ENCODE measurements around the gene LARGE1.

The LARGE1 gene

DNA sequence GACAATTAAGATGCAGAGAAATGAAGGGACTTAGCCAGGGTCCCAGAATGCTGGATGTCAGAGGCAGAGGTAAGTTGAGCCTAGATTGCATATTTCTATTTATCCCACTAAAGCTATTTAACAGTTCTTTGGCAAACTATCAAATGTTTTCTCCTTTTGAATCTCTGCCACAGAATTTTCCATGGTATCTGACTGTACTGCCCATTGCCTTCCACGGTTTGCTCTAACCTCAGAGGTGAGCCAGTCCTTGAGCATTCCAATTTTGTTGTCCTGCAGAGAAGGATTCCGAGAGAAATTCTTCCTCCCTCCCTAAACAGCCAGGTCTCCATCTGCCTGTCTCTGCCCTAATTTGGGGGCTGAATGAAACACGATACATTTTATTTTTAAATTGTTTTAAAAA is 493.8 kb downstream of the LARGE1 start:
- DNase-seq (ENCODE audit: low spot score in 2 of 2) = no peak
- no peaks in the 10 kb centered on the region for H3K4me1 ChIP-seq
- H3K9me3 ChIP-seq = no peaks in the 10 kb centered on the region
- H3K4me3 ChIP-seq = no peak overlapping the region
- in situ Hi-C loops (cut with MboI; ENCODE audit: low sequenced_read_pairs) = no loop called here
- no peaks in the 10 kb centered on the region for H3K36me3 ChIP-seq (replicated peaks)
- no peaks in the 10 kb centered on the region for H3K27me3 ChIP-seq (ENCODE audit: low read depth)

DNA sequence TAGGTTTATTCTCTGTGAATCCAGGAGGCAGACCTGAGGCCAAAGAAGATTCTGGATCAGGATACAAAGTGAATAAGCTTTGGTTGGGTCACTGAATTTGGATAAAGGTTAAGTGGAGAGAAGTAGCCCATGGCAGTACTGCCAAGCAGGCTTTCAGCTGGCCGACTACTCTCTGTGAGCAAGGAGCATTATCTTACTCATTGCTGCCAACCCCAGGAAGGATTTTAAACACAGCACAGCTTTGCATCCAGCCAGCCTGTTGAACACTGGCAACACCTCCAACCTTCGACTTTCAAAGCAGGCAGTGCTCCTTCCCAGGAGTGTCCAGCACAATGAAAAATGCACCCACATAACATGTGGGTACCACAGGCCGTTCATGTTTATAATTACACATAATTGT is 498.4 kb downstream of the LARGE1 start:
- Histone ChIP-seq H3K4me3 (no peak overlapping the region), H3K36me3 (replicated peaks) (no peaks in the 10 kb centered on the region), H3K9me3 (no peaks in the 10 kb centered on the region), H3K27me3 (ENCODE audit: low read depth) (no peaks in the 10 kb centered on the region), H3K4me1 (no peaks in the 10 kb centered on the region)
- in situ Hi-C loops (cut with MboI; ENCODE audit: low sequenced_read_pairs) = no loop called here
- DNase-seq (ENCODE audit: low spot score in 2 of 2) = no peak

GRCh38 chr22:33418484-33418883 is 501.8 kb downstream of the LARGE1 start:
- no peak overlapping the region for H3K4me3 ChIP-seq
- H3K27me3 ChIP-seq (ENCODE audit: low read depth) = no peaks in the 10 kb centered on the region
- no peak for DNase-seq (ENCODE audit: low spot score in 2 of 2)
- H3K4me1 ChIP-seq = no peaks in the 10 kb centered on the region
- in situ Hi-C loops (cut with MboI; ENCODE audit: low sequenced_read_pairs) = no loop called here
- no peaks in the 10 kb centered on the region for H3K36me3 ChIP-seq (replicated peaks)
- no peaks in the 10 kb centered on the region for H3K9me3 ChIP-seq

DNA sequence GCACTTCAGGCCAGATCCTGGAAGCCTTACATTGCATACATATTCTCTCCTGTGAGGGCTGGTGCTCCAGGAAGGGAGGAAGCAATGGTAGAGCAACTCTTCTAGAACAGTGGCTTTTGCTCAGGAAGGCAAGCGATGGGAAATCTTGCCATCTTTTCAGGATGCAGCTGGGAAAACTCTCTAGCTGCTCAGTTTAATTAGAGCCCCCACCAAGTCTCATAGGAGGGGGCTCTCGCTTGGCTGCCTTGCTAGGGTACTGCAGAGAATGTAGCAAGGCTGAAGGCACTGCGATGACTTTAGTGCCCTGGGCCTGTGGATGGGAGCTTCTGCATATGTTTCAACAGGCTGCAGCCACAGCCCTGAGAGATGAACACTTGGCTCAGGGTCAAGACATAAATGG is 504.9 kb downstream of the LARGE1 start:
- no peaks in the 10 kb centered on the region for H3K27me3 ChIP-seq (ENCODE audit: low read depth)
- in situ Hi-C loops (cut with MboI; ENCODE audit: low sequenced_read_pairs) = no loop called here
- no peaks in the 10 kb centered on the region for H3K4me1 ChIP-seq
- DNase-seq (ENCODE audit: low spot score in 2 of 2) = no peak
- no peaks in the 10 kb centered on the region for H3K9me3 ChIP-seq
- H3K36me3 ChIP-seq (replicated peaks) = no peaks in the 10 kb centered on the region
- H3K4me3 ChIP-seq = no peak overlapping the region

DNA sequence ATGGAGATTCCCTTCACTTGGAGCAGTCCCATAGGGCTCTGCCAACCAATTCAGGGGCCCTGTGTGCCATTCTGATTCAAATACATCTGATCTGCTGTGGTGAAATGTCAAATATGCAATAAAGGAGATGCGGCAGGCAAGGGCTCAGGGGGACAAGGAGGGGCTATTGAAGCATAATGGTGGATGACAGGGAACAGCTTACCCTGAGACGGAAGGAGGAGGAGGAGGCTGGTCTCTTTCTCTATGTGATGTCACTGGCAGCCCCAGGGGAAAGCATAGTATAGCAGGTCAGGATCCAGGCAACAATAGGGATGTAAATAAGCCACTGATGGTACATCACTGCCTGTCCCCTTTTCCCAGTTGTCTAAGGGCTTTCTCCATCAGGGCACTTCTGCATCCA is 511.2 kb downstream of the LARGE1 start:
- Histone ChIP-seq H3K27me3 (ENCODE audit: low read depth) (no peaks in the 10 kb centered on the region), H3K9me3 (no peaks in the 10 kb centered on the region), H3K36me3 (replicated peaks) (no peaks in the 10 kb centered on the region), H3K4me1 (no peaks in the 10 kb centered on the region), H3K4me3 (no peak overlapping the region)
- in situ Hi-C loops (cut with MboI; ENCODE audit: low sequenced_read_pairs) = no loop called here
- no peak for DNase-seq (ENCODE audit: low spot score in 2 of 2)

- Histone ChIP-seq H3K27me3 (ENCODE audit: low read depth) (no peaks in the 10 kb centered on the region), H3K4me1 (no peaks in the 10 kb centered on the region), H3K4me3 (no peak overlapping the region), H3K9me3 (no peaks in the 10 kb centered on the region), H3K36me3 (replicated peaks) (no peaks in the 10 kb centered on the region)
- in situ Hi-C loops (cut with MboI; ENCODE audit: low sequenced_read_pairs) = no loop called here
- no peak for DNase-seq (ENCODE audit: low spot score in 2 of 2)
Observed at GRCh38 chr22:33405194-33405593, 515.1 kb downstream of the LARGE1 start.

GRCh38 chr22:33404723-33405122 is 515.6 kb downstream of the LARGE1 start:
- H3K27me3 ChIP-seq (ENCODE audit: low read depth) = no peaks in the 10 kb centered on the region
- no peaks in the 10 kb centered on the region for H3K36me3 ChIP-seq (replicated peaks)
- DNase-seq (ENCODE audit: low spot score in 2 of 2) = no peak
- H3K4me1 ChIP-seq = no peaks in the 10 kb centered on the region
- in situ Hi-C loops (cut with MboI; ENCODE audit: low sequenced_read_pairs) = no loop called here
- no peak overlapping the region for H3K4me3 ChIP-seq
- H3K9me3 ChIP-seq = no peaks in the 10 kb centered on the region

DNA sequence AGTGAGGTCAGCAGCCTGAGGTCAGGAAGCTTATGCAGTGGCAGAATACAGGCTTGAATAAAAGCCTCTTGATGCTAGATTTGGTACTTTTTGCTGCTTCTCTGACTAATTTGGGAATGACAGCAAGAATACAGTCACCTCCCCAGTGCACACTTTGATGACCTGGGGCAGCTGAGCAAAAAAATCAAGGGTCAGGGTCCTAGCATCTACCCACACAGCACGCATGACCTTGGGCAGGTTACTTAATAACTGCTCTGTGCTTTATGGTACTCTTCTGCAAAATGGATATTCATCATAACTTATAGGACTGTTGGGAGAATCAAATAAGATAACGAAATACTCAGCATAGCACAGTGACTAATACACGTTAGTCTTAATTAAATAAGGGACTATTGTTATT is 518.0 kb downstream of the LARGE1 start:
- no peak overlapping the region for H3K4me3 ChIP-seq
- H3K4me1 ChIP-seq = no peaks in the 10 kb centered on the region
- no peak for DNase-seq (ENCODE audit: low spot score in 2 of 2)
- no peaks in the 10 kb centered on the region for H3K9me3 ChIP-seq
- H3K36me3 ChIP-seq (replicated peaks) = no peaks in the 10 kb centered on the region
- in situ Hi-C loops (cut with MboI; ENCODE audit: low sequenced_read_pairs) = no loop called here
- H3K27me3 ChIP-seq (ENCODE audit: low read depth) = no peaks in the 10 kb centered on the region

- Histone ChIP-seq H3K36me3 (replicated peaks) (no peaks in the 10 kb centered on the region), H3K9me3 (no peaks in the 10 kb centered on the region), H3K4me1 (no peaks in the 10 kb centered on the region), H3K27me3 (ENCODE audit: low read depth) (no peaks in the 10 kb centered on the region), H3K4me3 (no peak overlapping the region)
- in situ Hi-C loops (cut with MboI; ENCODE audit: low sequenced_read_pairs) = no loop called here
- no peak for DNase-seq (ENCODE audit: low spot score in 2 of 2)
Observed at GRCh38 chr22:33401291-33401690, 519.0 kb downstream of the LARGE1 start.

- H3K4me3 ChIP-seq = no peak overlapping the region
- in situ Hi-C loops (cut with MboI; ENCODE audit: low sequenced_read_pairs) = no loop called here
Observed at GRCh38 chr22:33400891-33401290, 519.4 kb downstream of the LARGE1 start.

DNA sequence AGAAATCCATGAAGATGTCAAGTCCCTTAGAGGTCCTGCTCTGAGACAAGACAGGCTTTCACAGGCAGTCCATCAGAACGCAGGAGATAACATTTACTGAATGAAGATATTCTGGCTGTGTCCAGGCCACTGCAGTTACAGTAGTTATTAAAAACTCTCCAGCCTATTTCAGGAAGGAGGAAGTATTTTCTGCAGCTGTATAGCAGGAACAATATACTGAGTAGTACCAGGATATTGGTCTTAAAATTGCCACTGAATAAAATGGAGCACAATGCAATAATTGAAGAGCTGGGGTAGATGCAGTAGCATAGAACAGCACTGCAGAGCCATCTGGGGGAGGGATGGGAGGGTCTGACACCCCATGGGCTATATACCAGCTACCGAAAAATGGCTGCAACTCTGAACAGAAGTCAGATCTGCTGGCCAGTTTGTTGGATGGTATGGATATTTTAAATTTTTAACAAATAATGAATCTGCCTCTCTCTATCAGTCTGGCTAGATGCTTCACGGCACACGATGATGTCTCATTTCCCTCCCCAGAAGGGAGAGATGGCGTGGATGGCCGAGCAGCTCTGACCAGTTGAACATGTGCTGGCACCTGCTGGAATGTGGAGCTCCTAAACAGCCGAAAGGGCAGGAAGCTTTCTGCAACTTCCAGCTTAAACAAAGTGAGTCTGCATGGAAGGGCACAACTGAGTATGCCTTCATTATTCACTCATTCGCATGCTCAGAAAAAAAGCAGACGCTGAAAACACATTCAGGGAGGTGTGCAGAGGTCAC is 520.0 kb downstream of the LARGE1 start:
- H3K4me3 ChIP-seq = no peak overlapping the region
- no peaks in the 10 kb centered on the region for H3K27me3 ChIP-seq (ENCODE audit: low read depth)
- in situ Hi-C loops (cut with MboI; ENCODE audit: low sequenced_read_pairs) = no loop called here
- H3K4me1 ChIP-seq = no peaks in the 10 kb centered on the region
- H3K36me3 ChIP-seq (replicated peaks) = no peaks in the 10 kb centered on the region
- DNase-seq (ENCODE audit: low spot score in 2 of 2) = no peak
- H3K9me3 ChIP-seq = no peaks in the 10 kb centered on the region

More at GRCh38 chr22:33400891-33401290, 519.4 kb downstream of the LARGE1 start:
- Histone ChIP-seq H3K9me3 (no peaks in the 10 kb centered on the region), H3K27me3 (ENCODE audit: low read depth) (no peaks in the 10 kb centered on the region), H3K36me3 (replicated peaks) (no peaks in the 10 kb centered on the region), H3K4me1 (no peaks in the 10 kb centered on the region)
- no peak for DNase-seq (ENCODE audit: low spot score in 2 of 2)

- H3K4me1 ChIP-seq = no peaks in the 10 kb centered on the region
- DNase-seq (ENCODE audit: low spot score in 2 of 2) = no peak
- no peaks in the 10 kb centered on the region for H3K36me3 ChIP-seq (replicated peaks)
- H3K4me3 ChIP-seq = no peak overlapping the region
- in situ Hi-C loops (cut with MboI; ENCODE audit: low sequenced_read_pairs) = no loop called here
- H3K9me3 ChIP-seq = no peaks in the 10 kb centered on the region
- no peaks in the 10 kb centered on the region for H3K27me3 ChIP-seq (ENCODE audit: low read depth)
Observed at GRCh38 chr22:33397381-33397907, 522.8 kb downstream of the LARGE1 start.

- no peak for DNase-seq (ENCODE audit: low spot score in 2 of 2)
- H3K36me3 ChIP-seq (replicated peaks) = no peaks in the 10 kb centered on the region
- no peaks in the 10 kb centered on the region for H3K27me3 ChIP-seq (ENCODE audit: low read depth)
- no peaks in the 10 kb centered on the region for H3K4me1 ChIP-seq
- no peak overlapping the region for H3K4me3 ChIP-seq
- H3K9me3 ChIP-seq = no peaks in the 10 kb centered on the region; the same call in 1 of the 2 replicates
- in situ Hi-C loops (cut with MboI; ENCODE audit: low sequenced_read_pairs) = no loop called here
Observed at GRCh38 chr22:33393432-33393831, 526.8 kb downstream of the LARGE1 start.

DNA sequence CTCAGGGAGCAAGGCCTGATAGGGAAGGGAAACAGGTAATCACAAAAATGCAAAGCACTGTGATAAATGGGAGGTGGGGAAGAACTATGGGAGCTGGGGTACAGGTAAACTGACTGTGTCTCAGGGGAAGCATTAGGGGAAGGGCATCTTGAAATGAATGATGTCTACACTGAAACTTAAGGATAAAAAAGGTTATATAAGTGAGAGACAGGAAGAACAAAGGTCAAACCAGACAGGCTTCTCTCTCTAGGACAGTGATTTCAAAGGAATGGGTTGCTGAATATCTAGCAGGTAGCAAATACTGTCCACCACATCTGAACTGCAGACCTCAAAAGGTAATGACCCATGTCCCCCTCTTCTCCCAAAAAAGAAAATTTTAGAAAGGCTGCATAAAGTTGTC is 529.0 kb downstream of the LARGE1 start:
- no peak for DNase-seq (ENCODE audit: low spot score in 2 of 2)

GRCh38 chr22:33389936-33390335 is 530.3 kb downstream of the LARGE1 start:
- in situ Hi-C loops (cut with MboI; ENCODE audit: low sequenced_read_pairs) = no loop called here
- Histone ChIP-seq H3K4me3 (no peak overlapping the region), H3K4me1 (no peaks in the 10 kb centered on the region), H3K36me3 (replicated peaks) (no peaks in the 10 kb centered on the region), H3K9me3 (no peaks in the 10 kb centered on the region; the same call in 1 of the 2 replicates), H3K27me3 (ENCODE audit: low read depth) (no peaks in the 10 kb centered on the region)
- no peak for DNase-seq (ENCODE audit: low spot score in 2 of 2)

More for the DNA sequence above, 529.0 kb downstream of the LARGE1 start:
- Histone ChIP-seq H3K4me1 (no peaks in the 10 kb centered on the region), H3K36me3 (replicated peaks) (no peaks in the 10 kb centered on the region), H3K9me3 (no peaks in the 10 kb centered on the region; the same call in 1 of the 2 replicates), H3K27me3 (ENCODE audit: low read depth) (no peaks in the 10 kb centered on the region), H3K4me3 (no peak overlapping the region)
- in situ Hi-C loops (cut with MboI; ENCODE audit: low sequenced_read_pairs) = no loop called here
